ENCODE results near the gene GPR107.

GRCh38 chr9:130159057-130159456 lies 105.4 kb downstream of the GPR107 start:
- TF ChIP-seq, protein P1, sequence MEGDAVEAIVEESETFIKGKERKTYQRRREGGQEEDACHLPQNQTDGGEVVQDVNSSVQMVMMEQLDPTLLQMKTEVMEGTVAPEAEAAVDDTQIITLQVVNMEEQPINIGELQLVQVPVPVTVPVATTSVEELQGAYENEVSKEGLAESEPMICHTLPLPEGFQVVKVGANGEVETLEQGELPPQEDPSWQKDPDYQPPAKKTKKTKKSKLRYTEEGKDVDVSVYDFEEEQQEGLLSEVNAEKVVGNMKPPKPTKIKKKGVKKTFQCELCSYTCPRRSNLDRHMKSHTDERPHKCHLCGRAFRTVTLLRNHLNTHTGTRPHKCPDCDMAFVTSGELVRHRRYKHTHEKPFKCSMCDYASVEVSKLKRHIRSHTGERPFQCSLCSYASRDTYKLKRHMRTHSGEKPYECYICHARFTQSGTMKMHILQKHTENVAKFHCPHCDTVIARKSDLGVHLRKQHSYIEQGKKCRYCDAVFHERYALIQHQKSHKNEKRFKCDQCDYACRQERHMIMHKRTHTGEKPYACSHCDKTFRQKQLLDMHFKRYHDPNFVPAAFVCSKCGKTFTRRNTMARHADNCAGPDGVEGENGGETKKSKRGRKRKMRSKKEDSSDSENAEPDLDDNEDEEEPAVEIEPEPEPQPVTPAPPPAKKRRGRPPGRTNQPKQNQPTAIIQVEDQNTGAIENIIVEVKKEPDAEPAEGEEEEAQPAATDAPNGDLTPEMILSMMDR (IDR thresholded peaks at IDR 0.05) = no peak
- TF ChIP-seq POLR2AphosphoS5 (IDR thresholded peaks at IDR 0.05) (no peak), POLR2A (IDR thresholded peaks at IDR 0.05) (no peak)
